GM23338 (cell line): ENCODE measurements around the gene GRK3. TPM values are rescaled to one million over a fixed set of nuclear protein-coding genes. Genes with fewer than 3 reads are reported as not detected.

Experiments used
- ATAC-seq: fragments of 200-7000 bp; cut with Tn5 transposase; 3 replicates; pipeline ENCODE4 v1.9.1; 2020
- DNase-seq: peaks from one replicate; pipeline ENCODE4 v3.0.0-alpha.2; 2015; ENCODE audit warnings: low spot score
- H2AFZ ChIP-seq: fragments of 200-600 bp; sonication (generic); 2 replicates; pipeline ENCODE4 v1.8.0; 2016; ENCODE audit warnings: antibody characterized with exemption, mild to moderate bottlenecking, moderate library complexity
- H3F3A ChIP-seq: fragments of 200-600 bp; sonication (generic); replicated peaks from 2 replicates; pipeline ENCODE4 v1.8.0; 2017; ENCODE audit warnings: antibody characterized with exemption, mixed run types, low read depth
- H3K27ac ChIP-seq: fragments of 200-600 bp; sonication (generic); 2 replicates; pipeline ENCODE4 v1.6.1; 2016; ENCODE audit warnings: low read depth
- H3K27me3 ChIP-seq: fragments of 200-600 bp; sonication (generic); 2 replicates; pipeline ENCODE4 v1.8.0; 2016; ENCODE audit warnings: mild to moderate bottlenecking, mixed run types, moderate library complexity; ENCODE audit not compliant: insufficient read depth
- H3K36me3 ChIP-seq: fragments of 200-600 bp; sonication (generic); 2 replicates; pipeline ENCODE4 v1.8.0; 2016; ENCODE audit warnings: mild to moderate bottlenecking; ENCODE audit not compliant: insufficient read depth
- H3K4me1 ChIP-seq: fragments of 200-600 bp; sonication (generic); 2 replicates; pipeline ENCODE4 v1.8.0; 2016; ENCODE audit warnings: mild to moderate bottlenecking, moderate library complexity; ENCODE audit not compliant: insufficient read depth
- H3K4me2 ChIP-seq: fragments of 200-600 bp; sonication (generic); 2 replicates; pipeline ENCODE4 v1.7.1; 2017; ENCODE audit warnings: mixed run types
- H3K4me3 ChIP-seq: fragments of 200-600 bp; sonication (generic); 2 replicates; pipeline ENCODE4 v1.6.1; 2016; ENCODE audit warnings: mixed run types
- H3K79me2 ChIP-seq: fragments of 200-600 bp; sonication (generic); replicated peaks from 2 replicates; pipeline ENCODE4 v1.8.0; 2017; ENCODE audit warnings: mild to moderate bottlenecking; ENCODE audit not compliant: insufficient read depth
- H3K9me2 ChIP-seq: fragments of 200-600 bp; sonication (generic); 2 replicates; pipeline ENCODE4 v1.8.0; 2017; ENCODE audit not compliant: insufficient read depth
- H4K20me1 ChIP-seq: fragments of 200-600 bp; sonication (generic); replicated peaks from 2 replicates; pipeline ENCODE4 v1.8.0; 2017; ENCODE audit warnings: mild to moderate bottlenecking; ENCODE audit not compliant: insufficient read depth
- H3K27ac Mint-ChIP-seq: 2 replicates; pipeline ENCODE4 v1.8.0; 2020; ENCODE audit warnings: inconsistent platforms, mild to moderate bottlenecking, moderate library complexity, mixed read lengths
- H3K27me3 Mint-ChIP-seq: 3 replicates; pipeline ENCODE4 v1.8.0; 2022; ENCODE audit warnings: low read depth, mild to moderate bottlenecking, moderate library complexity, mixed read lengths, inconsistent platforms; ENCODE audit not compliant: insufficient read depth, poor library complexity
- H3K36me3 Mint-ChIP-seq: 3 replicates; pipeline ENCODE4 v1.8.0; 2021; ENCODE audit warnings: low read depth, mild to moderate bottlenecking, inconsistent platforms, moderate library complexity, mixed read lengths
- H3K4me1 Mint-ChIP-seq: 3 replicates; pipeline ENCODE4 v1.8.0; 2020; ENCODE audit warnings: mild to moderate bottlenecking, inconsistent platforms, mixed read lengths
- H3K4me3 Mint-ChIP-seq: 3 replicates; pipeline ENCODE4 v1.8.0; 2021; ENCODE audit warnings: moderate library complexity, mild to moderate bottlenecking, inconsistent platforms, mixed read lengths
- H3K9me3 Mint-ChIP-seq: 3 replicates; pipeline ENCODE4 v1.8.0; 2020; ENCODE audit warnings: moderate library complexity, mild to moderate bottlenecking, inconsistent platforms, mixed read lengths
- CREB1 ChIP-seq: fragments of 250-450 bp; sonication (Bioruptor Pico); IDR thresholded peaks from 2 replicates; pipeline ENCODE4 v1.5.0; 2020; ENCODE audit warnings: low read depth, mild to moderate bottlenecking, moderate library complexity
- CTCF ChIP-seq, 2 experiments: fragments of 200-600 bp in 1 of 2; sonication (generic) in 1 of 2; conservative IDR thresholded peaks; 2 replicates each; pipeline versions ENCODE4 v1.5.1 to v1.6.1; 2016 to 2017; ENCODE audit warnings: antibody characterized with exemption in 2 of 2, low read depth in 2 of 2, mild to moderate bottlenecking in 2 of 2, moderate library complexity in 1 of 2
- ETS1 ChIP-seq: IDR thresholded peaks from 2 replicates; pipeline ENCODE4 v1.6.1; 2016; ENCODE audit warnings: antibody characterized with exemption
- EZH2 ChIP-seq: fragments of 200-600 bp; sonication (generic); IDR thresholded peaks from one replicate; pipeline ENCODE4 v1.8.0; 2017; ENCODE audit warnings: antibody characterized with exemption, mild to moderate bottlenecking, low read depth; ENCODE audit not compliant: unreplicated experiment
- EZH2phosphoT487 ChIP-seq: fragments of 200-600 bp; sonication (generic); IDR thresholded peaks from one replicate; pipeline ENCODE4 v1.8.1; 2018; ENCODE audit warnings: antibody characterized with exemption; ENCODE audit not compliant: unreplicated experiment
- JUNB ChIP-seq: IDR thresholded peaks from one replicate; pipeline ENCODE4 v1.6.1; 2016; ENCODE audit warnings: antibody characterized with exemption; ENCODE audit not compliant: unreplicated experiment
- NANOG ChIP-seq: IDR thresholded peaks from 2 replicates; pipeline ENCODE4 v1.6.1; 2016; ENCODE audit warnings: antibody characterized with exemption, borderline replicate concordance
- POLR2AphosphoS5 ChIP-seq: IDR thresholded peaks from 2 replicates; pipeline ENCODE4 v1.6.1; 2016; ENCODE audit warnings: antibody characterized with exemption, low read depth
- STAT1 ChIP-seq: IDR thresholded peaks from one replicate; pipeline ENCODE4 v1.6.1; 2016; ENCODE audit warnings: antibody characterized with exemption; ENCODE audit not compliant: unreplicated experiment
- ZNF114 ChIP-seq: fragments of 250-450 bp; sonication (Bioruptor Pico); IDR thresholded peaks from 2 replicates; pipeline ENCODE4 v1.5.0; 2020; ENCODE audit warnings: mild to moderate bottlenecking, moderate library complexity
- ZNF331 ChIP-seq: fragments of 250-450 bp; sonication (Bioruptor Pico); IDR thresholded peaks from 2 replicates; pipeline ENCODE4 v1.5.0; 2020; ENCODE audit warnings: low read depth, mild to moderate bottlenecking, moderate library complexity
- ZNF462 ChIP-seq: fragments of 250-450 bp; sonication (Bioruptor Pico); IDR thresholded peaks from 2 replicates; pipeline ENCODE4 v1.5.0; 2020; ENCODE audit warnings: mild to moderate bottlenecking, moderate library complexity
- polyA plus RNA-seq: library from polyadenylated mRNA; unstranded; fragments of >200 nt; fragmentation: Nextera tagmentation; extraction: Ambion mirVana; gene quantifications from 2 replicates; pipeline ENCODE4 v1.2.1, GENCODE V29; 2016
- total RNA-seq: library from RNA; depleted of rRNA; stranded (reverse); fragments of >200 nt; shearing (Covaris generic); gene quantifications from 2 replicates; pipeline ENCODE4 v1.2.3, GENCODE V29; 2014

Gene GRK3
- total and polyA plus RNA-seq, 2 experiments from 2014 or later = 6.0 to 25.3 TPM

- TF ChIP-seq JUNB = no peak
- no peak for TF ChIP-seq CREB1 (CRISPR knock-in tag)
Measured at GRCh38 chr22:25746012-25746373, 181.5 kb downstream of the GRK3 start (continued).

- Histone ChIP-seq H3K27me3 (no peaks in the 10 kb centered on the region), H3K9me2 (0 out of 2 replicates have a peak, but pooled peaks cover 3% of the 10 kb centered on the region), H3K4me2 (no peak overlapping the region), H2AFZ (no peak overlapping the region), H3K4me1 (no peaks in the 10 kb centered on the region), H3F3A (no peaks in the 10 kb centered on the region), H3K4me3 (no peak overlapping the region), H4K20me1 (no peaks in the 10 kb centered on the region; the same call in 1 of the 2 replicates), H3K36me3 (no peaks in the 10 kb centered on the region), H3K27ac (no peak overlapping the region), H3K79me2 (no peaks in the 10 kb centered on the region)
- ATAC-seq (no peak), DNase-seq (no peak)
- Mint-ChIP-seq H3K27me3 (peaks cover 10% of the 10 kb centered on the region), H3K4me3 (no peak overlapping the region), H3K36me3 (no peaks in the 10 kb centered on the region), H3K9me3 (no peaks in the 10 kb centered on the region; the same call in 2 of the 3 replicates), H3K27ac (no peak overlapping the region), H3K4me1 (peaks cover 6% of the 10 kb centered on the region; the same call in 1 of the 3 replicates)
- TF ChIP-seq ZNF462 (CRISPR knock-in tag) = no peak
- no peak for TF ChIP-seq EZH2phosphoT487
- no peak for TF ChIP-seq ZNF331 (CRISPR knock-in tag)
- TF ChIP-seq CREB1 (CRISPR knock-in tag) = no peak
- TF ChIP-seq EZH2 = no peak
- TF ChIP-seq ETS1 = no peak
- TF ChIP-seq ZNF114 (CRISPR knock-in tag) = no peak
- no peak for TF ChIP-seq CTCF (conservative IDR thresholded peaks at IDR 0.05; ENCODE audit: low read depth in 2 of 2)
- no peak for TF ChIP-seq STAT1
- no peak for TF ChIP-seq NANOG
- TF ChIP-seq JUNB = no peak
- no peak for TF ChIP-seq POLR2AphosphoS5
Measured at GRCh38 chr22:25747245-25747944, 182.9 kb downstream of the GRK3 start.
